Nephron (organoid): Measurements from ENCODE around the gene CCL16.

Source experiments
- H3K27ac Mint-ChIP-seq, 3 experiments: 2 replicates each; pipeline ENCODE4 v1.8.0; 2020; ENCODE audit warnings: mixed read lengths in 3 of 3, mild to moderate bottlenecking in 2 of 3, moderate library complexity in 1 of 3
- H3K27me3 Mint-ChIP-seq: 2 replicates; pipeline ENCODE4 v1.8.0; 2021; ENCODE audit warnings: low read depth, mild to moderate bottlenecking, moderate library complexity, mixed read lengths
- H3K36me3 Mint-ChIP-seq: 2 replicates; pipeline ENCODE4 v1.8.0; 2020; ENCODE audit warnings: low read depth, mixed read lengths
- H3K4me1 Mint-ChIP-seq: 2 replicates; pipeline ENCODE4 v1.8.0; 2020; ENCODE audit warnings: mixed read lengths
- H3K4me3 Mint-ChIP-seq, 3 experiments: 2 replicates each; pipeline ENCODE4 v1.8.0; 2020; ENCODE audit warnings: mild to moderate bottlenecking in 3 of 3, mixed read lengths in 3 of 3, moderate library complexity in 2 of 3
- H3K9me3 Mint-ChIP-seq: 2 replicates; pipeline ENCODE4 v1.8.0; 2020; ENCODE audit warnings: mixed read lengths
- TF ChIP-seq, protein P1 (sequence below), 3 experiments: fragments of 200-600 bp; sonication (generic); IDR thresholded peaks; one replicate each; pipeline ENCODE4 v1.5.0; 2021; ENCODE audit warnings: antibody characterized with exemption in 3 of 3; ENCODE audit not compliant: unreplicated experiment in 3 of 3

CCL16 gene

DNA sequence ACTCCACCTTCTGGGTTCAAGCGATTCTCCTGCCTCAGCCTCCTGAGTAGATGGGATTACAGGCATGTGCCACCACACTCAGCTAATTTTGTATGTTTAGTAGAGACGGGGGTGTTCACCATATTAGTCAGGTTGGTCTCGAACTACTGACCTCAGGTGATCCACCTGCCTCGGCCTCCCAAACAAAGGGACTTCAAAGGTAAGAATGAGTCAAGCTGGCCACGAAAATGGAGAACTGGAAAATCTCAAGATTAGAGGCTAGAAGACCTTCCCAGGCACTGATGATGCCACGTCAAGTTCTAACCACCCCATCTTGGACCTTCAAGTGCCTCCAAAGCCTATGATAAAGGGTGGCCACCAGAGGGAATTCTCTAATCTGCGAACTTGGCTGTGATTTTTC lies 21.3 kb upstream of the CCL16 start:
- TF ChIP-seq, protein P1, sequence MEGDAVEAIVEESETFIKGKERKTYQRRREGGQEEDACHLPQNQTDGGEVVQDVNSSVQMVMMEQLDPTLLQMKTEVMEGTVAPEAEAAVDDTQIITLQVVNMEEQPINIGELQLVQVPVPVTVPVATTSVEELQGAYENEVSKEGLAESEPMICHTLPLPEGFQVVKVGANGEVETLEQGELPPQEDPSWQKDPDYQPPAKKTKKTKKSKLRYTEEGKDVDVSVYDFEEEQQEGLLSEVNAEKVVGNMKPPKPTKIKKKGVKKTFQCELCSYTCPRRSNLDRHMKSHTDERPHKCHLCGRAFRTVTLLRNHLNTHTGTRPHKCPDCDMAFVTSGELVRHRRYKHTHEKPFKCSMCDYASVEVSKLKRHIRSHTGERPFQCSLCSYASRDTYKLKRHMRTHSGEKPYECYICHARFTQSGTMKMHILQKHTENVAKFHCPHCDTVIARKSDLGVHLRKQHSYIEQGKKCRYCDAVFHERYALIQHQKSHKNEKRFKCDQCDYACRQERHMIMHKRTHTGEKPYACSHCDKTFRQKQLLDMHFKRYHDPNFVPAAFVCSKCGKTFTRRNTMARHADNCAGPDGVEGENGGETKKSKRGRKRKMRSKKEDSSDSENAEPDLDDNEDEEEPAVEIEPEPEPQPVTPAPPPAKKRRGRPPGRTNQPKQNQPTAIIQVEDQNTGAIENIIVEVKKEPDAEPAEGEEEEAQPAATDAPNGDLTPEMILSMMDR (IDR thresholded peaks at IDR 0.05; ENCODE audit: unreplicated experiment in 3 of 3) = no peak
- peaks cover 11% of the 10 kb centered on the region for H3K4me1 Mint-ChIP-seq
- H3K9me3 Mint-ChIP-seq = no peaks in the 10 kb centered on the region
- H3K4me3 Mint-ChIP-seq = no peak overlapping the region
- peaks cover 19% of the 10 kb centered on the region for H3K27me3 Mint-ChIP-seq
- H3K27ac Mint-ChIP-seq = no peak overlapping the region
- H3K36me3 Mint-ChIP-seq = no peaks in the 10 kb centered on the region

DNA sequence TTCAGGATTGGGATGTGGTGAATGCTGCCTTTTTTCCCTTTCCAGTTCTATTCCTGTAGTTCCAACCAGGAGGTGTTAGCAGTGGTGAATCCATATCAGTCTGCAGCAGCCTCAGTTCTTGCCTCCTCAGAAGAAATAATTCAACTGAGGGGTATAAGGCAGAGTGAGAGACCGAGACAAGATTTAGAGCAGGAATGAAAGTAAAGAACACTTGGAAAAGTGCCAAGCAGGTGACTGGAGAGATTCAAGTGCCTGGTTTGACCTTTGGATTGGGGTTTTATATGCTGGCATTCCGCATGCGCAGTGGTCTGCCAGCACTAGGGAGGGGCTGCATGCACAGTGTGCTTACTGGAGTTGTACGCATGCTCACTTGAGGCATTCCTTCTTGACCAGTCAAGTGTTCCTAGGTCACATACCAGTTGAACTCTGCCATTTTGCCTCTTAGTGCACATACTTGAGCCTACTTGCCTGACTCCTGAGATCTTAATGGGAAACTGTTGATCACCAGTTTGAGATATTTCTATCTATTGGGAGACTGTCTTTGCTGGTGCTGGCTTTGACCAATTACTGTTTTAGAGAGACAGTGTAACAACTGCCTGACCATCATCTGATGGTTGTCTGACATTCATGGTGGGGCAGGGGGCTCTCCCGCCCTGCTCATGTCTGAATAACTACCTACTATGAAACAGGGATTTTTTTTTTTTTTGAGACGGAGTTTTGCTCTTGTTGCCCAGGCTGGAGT lies 20.7 kb upstream of the CCL16 start:
- no peaks in the 10 kb centered on the region for H3K36me3 Mint-ChIP-seq
- TF ChIP-seq, protein P1 (IDR thresholded peaks at IDR 0.05; ENCODE audit: unreplicated experiment in 3 of 3) = no peak
- H3K27me3 Mint-ChIP-seq = peaks cover 19% of the 10 kb centered on the region
- H3K9me3 Mint-ChIP-seq = no peaks in the 10 kb centered on the region
- peak overlapping the region; percentile 46 to 91 (median 59) for H3K27ac Mint-ChIP-seq
- H3K4me3 Mint-ChIP-seq = no peak overlapping the region
- H3K4me1 Mint-ChIP-seq = peaks cover 11% of the 10 kb centered on the region

DNA sequence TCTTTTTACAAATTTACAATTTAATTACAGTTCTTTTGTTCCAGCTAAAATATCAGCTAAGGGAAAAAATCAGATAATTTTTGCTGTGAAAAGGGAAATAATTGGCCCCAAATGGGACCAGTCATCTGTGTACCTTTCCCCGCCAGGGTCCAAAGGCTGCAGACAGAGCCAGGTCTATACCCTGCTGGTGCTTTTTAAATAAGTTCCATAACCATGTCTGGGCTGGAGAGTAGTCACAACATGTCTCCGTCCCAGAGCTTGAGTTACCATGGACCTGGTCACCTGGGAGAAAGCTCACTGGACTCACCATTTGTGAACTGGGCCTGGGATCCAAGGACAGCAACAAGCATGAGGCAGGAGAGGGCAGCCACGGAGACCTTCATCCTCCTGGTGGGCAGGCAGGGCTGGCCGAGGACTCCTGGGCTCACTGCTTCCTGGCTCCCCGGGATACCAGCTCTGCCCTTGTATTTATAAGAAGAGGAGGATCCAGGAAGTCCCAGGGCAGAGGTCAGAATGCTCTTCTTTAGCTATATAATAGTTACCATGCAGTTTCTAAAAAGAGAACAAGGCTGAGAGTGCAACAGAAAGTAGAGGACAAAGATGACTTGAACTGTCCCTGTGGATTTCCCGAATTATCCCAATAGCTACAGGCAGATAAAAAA lies 19.9 kb upstream of the CCL16 start, which contains the start of gene CCL15:
CCL15 (minus strand) TSS at position 444 of the 662 bp plus-strand sequence; CDS start at position 383, 61 bp downstream.
- H3K9me3 Mint-ChIP-seq = no peaks in the 10 kb centered on the region
- peak within 1 kb of the TSS in 1 of 3 experiments; percentile 58 for H3K4me3 Mint-ChIP-seq
- peaks cover 19% of the 10 kb centered on the region for H3K27me3 Mint-ChIP-seq
- TF ChIP-seq, protein P1 (IDR thresholded peaks at IDR 0.05; ENCODE audit: unreplicated experiment in 3 of 3) = no peak
- H3K27ac Mint-ChIP-seq = peak within 1 kb of the TSS; percentile 46 to 91 (median 59)
- H3K36me3 Mint-ChIP-seq = no peaks in the 10 kb centered on the region
- peaks cover 11% of the 10 kb centered on the region for H3K4me1 Mint-ChIP-seq

DNA sequence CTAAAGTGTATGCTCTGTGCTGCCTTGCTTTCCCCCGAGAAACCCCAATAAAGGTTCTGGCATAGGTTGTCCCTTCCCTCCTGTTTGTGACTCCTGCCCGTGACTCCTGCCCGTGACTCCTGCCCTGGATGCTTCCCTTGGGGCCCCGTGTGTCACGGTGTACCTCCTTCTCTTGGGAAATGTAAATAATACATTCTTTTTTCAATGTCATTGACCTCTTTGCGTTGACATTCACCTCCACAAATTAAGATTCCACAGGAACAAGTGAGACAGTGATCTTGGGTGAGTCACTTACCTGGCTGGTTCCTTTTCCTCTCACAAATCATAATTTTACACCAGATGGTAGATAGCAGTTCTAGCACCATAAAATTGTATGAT lies 19.4 kb upstream of the CCL16 start:
- TF ChIP-seq, protein P1 (IDR thresholded peaks at IDR 0.05; ENCODE audit: unreplicated experiment in 3 of 3) = no peak
- Mint-ChIP-seq H3K27me3 (peaks cover 19% of the 10 kb centered on the region), H3K36me3 (no peaks in the 10 kb centered on the region), H3K4me1 (peaks cover 11% of the 10 kb centered on the region), H3K27ac (peak overlapping the region in 1 of 3 experiments; percentile 91), H3K4me3 (no peak overlapping the region), H3K9me3 (no peaks in the 10 kb centered on the region)

DNA sequence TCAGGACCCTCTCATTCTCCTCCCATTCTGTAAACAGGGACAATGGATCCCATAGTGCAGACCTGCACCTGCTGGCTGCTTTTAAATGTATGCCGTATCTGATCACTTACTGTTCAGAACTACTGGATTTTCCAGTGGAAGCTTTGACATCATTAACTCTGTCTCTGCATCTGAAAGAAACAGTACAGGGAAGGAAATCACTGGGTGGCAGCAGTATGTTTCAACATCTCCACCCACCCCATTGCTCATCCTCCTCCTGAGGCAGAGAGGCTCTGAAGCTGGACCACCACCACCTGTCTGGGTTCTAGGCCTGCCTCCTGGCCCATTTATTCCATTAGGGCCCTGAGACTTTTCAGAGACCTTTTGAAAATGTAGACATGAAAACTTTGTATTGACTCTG lies 17.5 kb upstream of the CCL16 start:
- H3K27me3 Mint-ChIP-seq = peaks cover 13% of the 10 kb centered on the region
- TF ChIP-seq, protein P1 (IDR thresholded peaks at IDR 0.05; ENCODE audit: unreplicated experiment in 3 of 3) = no peak
- H3K36me3 Mint-ChIP-seq = no peaks in the 10 kb centered on the region
- no peak overlapping the region for H3K27ac Mint-ChIP-seq
- no peaks in the 10 kb centered on the region for H3K9me3 Mint-ChIP-seq
- H3K4me3 Mint-ChIP-seq = no peak overlapping the region
- peaks cover 6% of the 10 kb centered on the region for H3K4me1 Mint-ChIP-seq
